Activated CD4-positive, alpha-beta T cell treated with anti-CD3 and anti-CD28 coated beads for 36 hours (primary cell): ENCODE measurements around the gene RASGEF1B. TPM values are rescaled to one million over a fixed set of nuclear protein-coding genes. Genes with fewer than 3 reads are reported as not detected.

Experiments used
- ATAC-seq: fragments of 200-7000 bp; cut with Tn5 transposase; one replicate; pipeline ENCODE4 v1.10.0; 2021; ENCODE audit warnings: mild to moderate bottlenecking, moderate library complexity
- CTCF ChIA-PET: fragments of 350-600 bp; sonication (Branson Sonifier 250); formaldehyde crosslinking; loops from one replicate; lab custom pipeline; 2021; ENCODE audit warnings: antibody characterized with exemption; lab: Charles Lee
- POLR2A ChIA-PET: fragments of 350-600 bp; sonication (Branson Sonifier 250); formaldehyde crosslinking; loops from one replicate; lab custom pipeline; 2021; ENCODE audit warnings: antibody characterized with exemption, inconsistent platforms; lab: Charles Lee
- DNase-seq: peaks from one replicate; pipeline ENCODE4 v3.0.0-alpha.2; 2020
- H3K27ac Mint-ChIP-seq: one replicate; pipeline ENCODE4 v1.8.0; 2021; ENCODE audit warnings: mixed read lengths
- H3K27me3 Mint-ChIP-seq: one replicate; pipeline ENCODE4 v1.8.0; 2021; ENCODE audit warnings: mixed read lengths
- H3K36me3 Mint-ChIP-seq: one replicate; pipeline ENCODE4 v1.8.0; 2021; ENCODE audit warnings: low read depth, mixed read lengths
- H3K4me1 Mint-ChIP-seq: one replicate; pipeline ENCODE4 v1.8.0; 2021; ENCODE audit warnings: mixed read lengths
- H3K4me3 Mint-ChIP-seq: one replicate; pipeline ENCODE4 v1.8.0; 2021; ENCODE audit warnings: mild to moderate bottlenecking, moderate library complexity, mixed read lengths
- H3K9me3 Mint-ChIP-seq: one replicate; pipeline ENCODE4 v1.8.0; 2021; ENCODE audit warnings: low read depth, mixed read lengths
- intact Hi-C, 2 experiments: fragments of 100-400 bp; cut with DNase I in 1 of 2; cut with micrococcal nuclease in 1 of 2; formaldehyde crosslinking; loops; one replicate each; pipeline versions ENCODE4 v1.14.2 to v1.15.1; 2022 to 2024; cut with DNase I, micrococcal nuclease
- total RNA-seq, 2 experiments: library from RNA; stranded (reverse); gene quantifications; one replicate each; pipeline ENCODE4 v1.2.3, GENCODE V29; 2021

Gene RASGEF1B
- total RNA-seq, 2 experiments from 2014 or later, result 3.4 to 4.0 TPM

DNA sequence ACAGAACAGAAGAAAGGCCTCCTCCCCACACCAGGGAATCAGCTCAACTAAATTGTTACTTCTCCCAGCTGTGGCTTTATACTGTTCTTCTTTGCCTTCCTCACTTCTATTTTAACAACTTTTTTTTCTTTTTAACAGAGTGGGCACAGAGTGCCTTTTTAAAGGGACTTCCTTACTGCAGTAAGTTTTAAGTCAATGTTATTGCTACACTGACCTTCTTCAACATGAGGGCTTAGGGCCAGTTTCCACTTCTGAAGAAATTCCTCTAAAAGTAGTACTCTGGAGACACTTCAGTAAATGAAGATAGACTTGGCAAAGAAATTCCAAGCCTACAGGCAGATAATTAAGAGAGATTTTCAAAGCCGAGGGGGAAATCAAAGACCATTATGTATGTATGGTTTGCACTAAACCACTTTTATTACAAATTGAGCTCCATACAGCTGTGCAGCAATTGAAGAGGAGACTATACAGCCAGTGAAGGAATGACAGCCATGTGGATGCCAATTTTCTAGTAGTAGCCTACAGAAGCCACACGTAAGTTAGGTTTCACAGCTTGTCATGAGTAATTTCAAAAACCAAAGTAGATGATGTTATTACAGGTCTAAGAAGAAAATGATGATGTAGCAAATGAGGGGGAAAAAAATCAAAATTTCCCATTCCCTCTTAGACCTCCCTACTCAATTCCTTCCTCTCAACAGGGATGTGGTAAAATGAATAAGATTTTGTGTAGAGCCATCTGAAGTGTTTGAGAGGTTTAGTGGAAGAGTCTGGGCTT, 36.9 kb upstream of the RASGEF1B start:
- no peaks in the 10 kb centered on the region for H3K9me3 Mint-ChIP-seq
- H3K27ac Mint-ChIP-seq, result no peak overlapping the region
- no peak overlapping the region for H3K4me3 Mint-ChIP-seq
- ChIA-PET POLR2A (interaction anchor here (0.6 kb wide), 1 partner anchor 174 kb away, joined by 5 read pairs; no protein-coding TSS in a partner anchor), CTCF (interaction anchor here (1.0 to 1.3 kb wide), 2 partner anchors 12 to 18 kb away, joined by 3 to 4 read pairs; no protein-coding TSS in a partner anchor)
- peaks cover 2% of the 10 kb centered on the region for H3K27me3 Mint-ChIP-seq
- H3K4me1 Mint-ChIP-seq, result peaks cover 48% of the 10 kb centered on the region
- intact Hi-C loops, result loop anchor here (5.0 kb wide), 2 partner anchors 36 to 319 kb away; partner anchors contain the start of gene RASGEF1B (in 1 of the 2)
- ATAC-seq (peak; percentile 39), DNase-seq (no peak)
- no peaks in the 10 kb centered on the region for H3K36me3 Mint-ChIP-seq

DNA sequence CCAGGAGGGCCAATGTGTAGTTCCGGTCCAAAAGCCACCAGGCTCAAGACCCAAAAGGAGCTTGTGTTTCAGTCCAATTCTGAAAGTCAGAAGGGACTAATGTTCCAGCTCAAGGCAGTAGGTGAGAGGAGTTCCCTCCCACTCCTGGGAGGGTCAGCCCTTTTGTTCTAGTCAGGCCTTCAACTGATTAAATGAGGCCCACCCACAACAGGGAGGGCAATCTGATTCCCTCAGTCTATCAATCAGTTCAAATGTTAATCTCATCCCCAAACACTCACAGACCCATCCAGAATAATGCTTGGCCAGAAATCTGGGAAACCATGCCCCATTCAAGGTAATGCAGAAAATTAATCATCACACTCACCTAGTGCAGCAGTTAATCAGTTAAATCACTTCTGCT, 35.8 kb upstream of the RASGEF1B start:
- DNase-seq, result no peak
- H3K36me3 Mint-ChIP-seq, result no peaks in the 10 kb centered on the region
- H3K27ac Mint-ChIP-seq, result no peak overlapping the region
- intact Hi-C loops, result loop anchor here (5.0 kb wide), 2 partner anchors 35 to 320 kb away; partner anchors contain the start of gene RASGEF1B (in 1 of the 2)
- ChIA-PET POLR2A (no interaction called here), CTCF (interaction anchor here (1.1 kb wide), 1 partner anchor 36 kb away, joined by 3 read pairs; the partner anchor contains the start of gene RASGEF1B)
- peaks cover 2% of the 10 kb centered on the region for H3K27me3 Mint-ChIP-seq
- H3K9me3 Mint-ChIP-seq, result no peaks in the 10 kb centered on the region
- H3K4me3 Mint-ChIP-seq, result no peak overlapping the region
- ATAC-seq, result no peak
- peaks cover 40% of the 10 kb centered on the region for H3K4me1 Mint-ChIP-seq

DNA sequence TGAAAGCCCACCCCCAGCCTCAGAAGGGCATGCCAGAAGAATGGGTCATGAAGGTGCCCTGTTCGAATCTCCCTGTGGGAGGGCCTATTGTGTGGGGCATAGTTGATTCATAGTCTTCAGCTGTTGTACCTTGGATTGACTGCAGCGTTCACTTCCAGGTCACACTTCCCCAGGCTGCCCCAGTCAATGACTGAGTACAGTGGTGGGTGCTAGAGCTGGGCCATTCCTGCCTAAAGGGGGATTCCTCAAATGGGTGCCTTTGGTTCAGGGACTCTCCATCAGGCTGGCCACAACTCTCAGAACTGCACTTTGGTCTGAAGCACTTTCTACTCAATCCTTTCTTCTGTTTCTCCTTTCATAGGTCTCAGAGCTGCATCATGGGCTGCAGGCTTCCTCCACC, 35.0 kb upstream of the RASGEF1B start:
- POLR2A ChIA-PET, result no interaction called here

DNA sequence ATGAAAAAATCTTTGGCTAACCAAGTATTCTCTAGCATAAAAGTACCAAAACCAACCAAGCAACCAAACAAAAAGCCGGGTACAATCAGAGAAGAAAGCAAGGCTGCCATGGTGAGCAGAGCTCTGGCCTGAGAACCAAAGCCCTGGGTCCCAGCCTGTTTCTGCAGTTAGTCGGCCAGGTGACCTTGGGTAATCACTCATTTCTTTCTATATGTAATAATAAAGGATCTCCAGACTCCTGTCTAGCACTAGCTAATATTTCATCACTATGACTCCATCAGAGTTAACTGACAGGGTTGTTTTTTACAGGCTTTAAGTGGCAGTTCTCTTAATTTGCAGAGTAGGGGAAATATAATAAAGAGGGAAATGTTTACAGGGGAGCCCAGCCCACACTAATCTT, 34.0 kb upstream of the RASGEF1B start:
- ChIA-PET POLR2A (interaction anchor here (0.6 kb wide), 1 partner anchor 13 kb away, joined by 3 read pairs; no protein-coding TSS in a partner anchor), CTCF (interaction anchor here (1.2 kb wide), 1 partner anchor 35 kb away, joined by 4 read pairs; no protein-coding TSS in a partner anchor)
- Mint-ChIP-seq H3K4me3 (peak overlapping the region; percentile 18), H3K27ac (no peak overlapping the region), H3K27me3 (no peaks in the 10 kb centered on the region), H3K4me1 (peaks cover 40% of the 10 kb centered on the region), H3K36me3 (no peaks in the 10 kb centered on the region), H3K9me3 (no peaks in the 10 kb centered on the region)
- ATAC-seq, result no peak
- no peak for DNase-seq
- intact Hi-C loops, result loop anchor here (1.0 to 5.0 kb wide), 4 partner anchors 11 to 322 kb away; partner anchors contain the start of gene RASGEF1B (in 1 of the 2)

More for the DNA sequence above, 35.0 kb upstream of the RASGEF1B start:
- DNase-seq (peak; percentile 21), ATAC-seq (peak; percentile 14)
- Mint-ChIP-seq H3K27ac (no peak overlapping the region), H3K4me3 (no peak overlapping the region), H3K9me3 (no peaks in the 10 kb centered on the region), H3K4me1 (peaks cover 40% of the 10 kb centered on the region), H3K27me3 (no peaks in the 10 kb centered on the region), H3K36me3 (no peaks in the 10 kb centered on the region)
- intact Hi-C loops, result loop anchor here (5.0 kb wide), 2 partner anchors 34 to 321 kb away; partner anchors contain the start of gene RASGEF1B (in 1 of the 2)
- CTCF ChIA-PET, result interaction anchor here (1.1 kb wide), 1 partner anchor 35 kb away, joined by 3 read pairs; the partner anchor contains the start of gene RASGEF1B

DNA sequence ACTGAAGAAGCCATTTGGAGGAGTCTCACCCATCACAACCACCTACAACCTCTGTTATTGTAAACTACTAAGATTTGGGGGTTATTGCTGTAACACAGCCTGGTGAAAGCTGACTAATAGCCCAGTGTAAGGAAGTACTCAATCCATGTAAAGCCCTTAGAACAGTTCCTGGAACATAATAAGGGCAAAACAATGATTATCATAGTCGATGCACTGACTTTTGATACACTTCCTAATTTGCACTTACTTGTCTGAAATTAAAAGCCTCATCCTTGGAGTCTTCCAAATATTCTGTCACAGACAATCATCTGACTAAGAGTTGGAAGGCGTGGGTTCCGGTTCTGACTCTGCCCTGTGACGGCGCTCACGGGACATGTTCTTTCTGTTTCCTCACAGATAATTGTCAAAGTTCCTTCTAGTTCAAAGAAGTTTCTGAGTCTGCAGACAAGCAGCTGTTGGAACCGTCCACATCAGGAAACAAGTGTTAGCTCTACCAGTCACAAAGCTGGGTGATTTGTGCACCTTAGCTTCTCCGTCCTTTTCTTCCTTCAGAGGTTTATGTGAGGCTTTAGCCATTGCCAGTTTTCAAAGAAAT, 33.4 kb upstream of the RASGEF1B start:
- peak overlapping the region; percentile 18 for H3K4me3 Mint-ChIP-seq
- intact Hi-C loops, result loop anchor here (1.0 to 5.0 kb wide), 4 partner anchors 11 to 322 kb away; partner anchors contain the start of gene RASGEF1B (in 1 of the 2)
- H3K36me3 Mint-ChIP-seq, result no peaks in the 10 kb centered on the region
- peak overlapping the region; percentile 35 for H3K27ac Mint-ChIP-seq
- ATAC-seq (peak; percentile 80), DNase-seq (peak; percentile 83)
- POLR2A ChIA-PET, result interaction anchor here (0.6 kb wide), 1 partner anchor 13 kb away, joined by 3 read pairs; no protein-coding TSS in a partner anchor
- H3K9me3 Mint-ChIP-seq, result no peaks in the 10 kb centered on the region
- no peaks in the 10 kb centered on the region for H3K27me3 Mint-ChIP-seq
- CTCF ChIA-PET, result interaction anchor here (0.7 to 1.2 kb wide), 2 partner anchors 34 to 415 kb away, joined by 3 to 4 read pairs; no protein-coding TSS in a partner anchor
- H3K4me1 Mint-ChIP-seq, result peaks cover 40% of the 10 kb centered on the region

DNA sequence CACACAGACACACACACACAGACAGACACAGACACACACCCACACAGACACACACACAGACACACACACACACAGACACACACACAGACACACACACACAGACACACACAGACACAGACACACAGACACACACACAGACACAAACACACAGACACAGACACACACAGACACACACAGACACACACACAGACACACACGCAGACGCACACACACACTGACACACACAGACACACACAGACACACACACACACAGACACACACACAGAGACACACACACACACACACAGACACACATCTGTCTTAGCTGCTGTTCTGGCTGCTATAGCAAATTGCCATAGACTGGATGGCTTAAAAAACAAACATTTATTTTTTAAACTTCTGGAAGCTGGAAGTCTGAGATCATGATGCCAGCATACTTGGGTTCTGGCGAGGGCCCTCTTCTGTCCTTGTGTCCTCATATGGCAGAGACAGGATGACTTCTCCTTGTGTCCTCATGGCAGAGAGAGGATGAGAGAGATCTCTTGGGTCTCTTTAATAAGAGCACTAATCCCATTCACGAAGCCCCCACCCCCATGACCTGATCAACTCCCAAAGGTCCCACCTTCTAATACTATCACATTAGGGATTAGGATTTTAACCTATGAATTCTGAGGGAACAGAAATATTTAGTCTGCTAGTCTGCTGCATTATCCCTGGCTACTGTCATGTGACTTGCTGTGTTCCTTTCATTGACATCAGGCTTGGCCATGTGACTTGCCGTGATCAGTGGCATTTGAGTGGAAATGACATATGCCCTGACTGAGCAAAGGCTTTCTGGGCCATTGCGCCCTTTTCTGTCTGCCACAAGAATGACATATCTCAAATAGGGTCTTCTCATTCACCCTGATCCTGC, 32.7 kb upstream of the RASGEF1B start:
- Mint-ChIP-seq H3K4me1 (peaks cover 42% of the 10 kb centered on the region), H3K27me3 (no peaks in the 10 kb centered on the region), H3K36me3 (no peaks in the 10 kb centered on the region), H3K4me3 (peak overlapping the region; percentile 18), H3K27ac (peak overlapping the region; percentile 42), H3K9me3 (no peaks in the 10 kb centered on the region)
- ATAC-seq (peak; percentile 30), DNase-seq (peak; percentile 29)
- POLR2A ChIA-PET, result no interaction called here
- CTCF ChIA-PET, result interaction anchor here (0.7 to 2.1 kb wide), 2 partner anchors 16 to 414 kb away, joined by 3 to 4 read pairs; no protein-coding TSS in a partner anchor
- intact Hi-C loops, result loop anchor here (1.0 to 5.0 kb wide), 4 partner anchors 10 to 323 kb away; partner anchors contain the start of gene RASGEF1B (in 1 of the 2)

DNA sequence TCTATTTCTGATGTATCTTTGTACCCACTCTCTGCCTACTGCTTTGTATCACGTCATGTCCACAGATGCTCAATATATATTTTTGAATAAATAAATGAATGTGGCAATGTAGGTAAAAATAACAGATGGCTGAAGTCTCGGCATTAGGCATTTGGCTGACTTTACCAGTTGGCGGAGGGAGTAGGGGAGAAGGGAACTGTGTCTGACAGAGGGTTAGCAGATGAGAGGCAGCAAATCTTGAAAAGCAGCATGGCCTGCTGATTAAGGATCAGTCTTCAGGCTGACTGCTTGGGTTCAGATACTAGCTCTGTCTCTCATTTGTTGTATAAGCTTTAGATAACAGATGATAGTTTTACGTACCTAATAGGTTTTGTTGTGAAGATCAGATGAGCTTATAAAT, 31.9 kb upstream of the RASGEF1B start:
- H3K9me3 Mint-ChIP-seq, result no peaks in the 10 kb centered on the region
- no peak overlapping the region for H3K27ac Mint-ChIP-seq
- no peaks in the 10 kb centered on the region for H3K27me3 Mint-ChIP-seq
- DNase-seq, result no peak
- H3K4me3 Mint-ChIP-seq, result no peak overlapping the region
- CTCF ChIA-PET, result interaction anchor here (1.0 to 2.1 kb wide), 2 partner anchors 11 to 15 kb away, joined by 4 to 5 read pairs; no protein-coding TSS in a partner anchor
- POLR2A ChIA-PET, result interaction anchor here (0.6 kb wide), 1 partner anchor 325 kb away, joined by 4 read pairs; no protein-coding TSS in a partner anchor
- H3K36me3 Mint-ChIP-seq, result no peaks in the 10 kb centered on the region
- peaks cover 35% of the 10 kb centered on the region for H3K4me1 Mint-ChIP-seq
- intact Hi-C loops, result no loop called here
- ATAC-seq, result no peak

DNA sequence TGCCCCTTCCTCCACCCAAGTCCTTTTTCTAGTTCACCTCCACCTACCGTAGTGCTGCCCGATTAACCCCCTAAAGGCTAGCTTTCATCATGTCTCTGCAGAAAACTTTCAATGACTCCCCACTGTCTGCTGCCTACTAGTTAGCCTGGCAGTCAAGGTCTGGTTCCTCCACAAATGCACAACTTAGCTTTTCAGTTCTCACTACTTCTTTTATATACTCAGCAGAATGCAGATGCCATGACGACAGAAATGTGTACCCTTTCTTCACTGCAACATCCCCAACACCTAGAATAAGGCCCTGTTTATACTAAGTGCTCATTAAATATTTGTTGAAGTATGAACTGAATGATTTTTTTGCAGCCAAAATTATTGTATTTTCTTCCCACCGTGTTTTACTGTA, 30.9 kb upstream of the RASGEF1B start:
- POLR2A ChIA-PET, result interaction anchor here (0.6 kb wide), 1 partner anchor 60 kb away, joined by 3 read pairs; no protein-coding TSS in a partner anchor
- intact Hi-C loops, result no loop called here
- peaks cover 30% of the 10 kb centered on the region for H3K4me1 Mint-ChIP-seq
- H3K27me3 Mint-ChIP-seq, result no peaks in the 10 kb centered on the region
- CTCF ChIA-PET, result interaction anchor here (1.0 to 2.1 kb wide), 3 partner anchors 10 to 29 kb away, joined by 4 to 5 read pairs (median 5); no protein-coding TSS in a partner anchor
- H3K27ac Mint-ChIP-seq, result no peak overlapping the region
- H3K4me3 Mint-ChIP-seq, result no peak overlapping the region
- no peak for DNase-seq
- no peaks in the 10 kb centered on the region for H3K36me3 Mint-ChIP-seq
- no peaks in the 10 kb centered on the region for H3K9me3 Mint-ChIP-seq
- ATAC-seq, result no peak

DNA sequence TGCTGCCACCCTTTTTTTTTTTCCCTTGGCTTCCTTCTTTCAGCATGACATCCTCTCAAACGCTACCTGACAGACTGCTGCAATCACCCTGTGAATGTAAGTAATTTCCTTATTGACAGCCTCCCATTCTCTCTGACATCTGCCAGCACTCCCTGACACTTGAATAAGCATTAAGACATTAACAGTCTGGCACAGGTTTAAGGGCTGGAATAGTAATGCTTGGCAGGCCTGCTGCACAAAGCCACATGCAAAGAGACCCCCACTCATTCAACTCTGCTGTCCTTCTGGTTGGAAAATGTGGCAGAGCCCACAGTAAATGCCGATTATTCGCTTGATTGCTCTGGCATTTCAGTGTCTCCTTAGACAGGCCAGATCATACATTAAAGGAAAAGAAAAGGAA, 28.1 kb upstream of the RASGEF1B start:
- CTCF ChIA-PET, result interaction anchor here (0.5 to 1.2 kb wide), 3 partner anchors 33 to 159 kb away, joined by 3 read pairs; no protein-coding TSS in a partner anchor
- Mint-ChIP-seq H3K27ac (no peak overlapping the region), H3K27me3 (no peaks in the 10 kb centered on the region), H3K4me3 (no peak overlapping the region), H3K36me3 (peaks cover 4% of the 10 kb centered on the region), H3K9me3 (peaks cover 6% of the 10 kb centered on the region), H3K4me1 (peaks cover 20% of the 10 kb centered on the region)
- intact Hi-C loops, result loop anchor here in 1 of 2 experiments (10.0 kb wide), 1 partner anchor 1315 kb away; no protein-coding TSS in a partner anchor
- no peak for DNase-seq
- POLR2A ChIA-PET, result no interaction called here
- ATAC-seq, result no peak

DNA sequence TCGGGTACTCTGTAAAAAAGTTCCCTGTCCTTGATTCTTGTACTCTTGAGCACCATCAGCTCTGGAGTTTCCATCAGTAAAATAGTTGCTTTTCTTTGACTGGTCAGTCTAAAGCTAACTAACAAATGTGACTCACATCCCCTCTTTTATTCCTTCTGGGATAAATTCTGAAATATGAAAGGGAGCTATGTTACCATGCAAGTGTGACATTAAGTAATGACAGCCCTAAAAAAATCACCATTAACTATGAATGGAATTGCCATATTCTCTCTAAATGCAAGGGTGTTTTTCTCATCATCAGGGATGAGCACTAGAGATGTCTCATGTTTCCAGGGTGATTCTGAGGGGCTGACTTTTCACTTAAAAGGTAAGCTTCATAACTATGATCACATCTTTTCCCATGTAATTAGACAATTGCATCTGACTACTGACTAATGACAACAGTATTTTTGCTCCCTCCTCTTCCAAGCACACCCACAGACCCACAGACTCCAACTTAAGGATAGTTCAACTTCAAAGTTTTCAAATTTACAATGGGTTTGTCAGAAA, 26.9 kb upstream of the RASGEF1B start:
- POLR2A ChIA-PET, result no interaction called here

More for the DNA sequence above, 26.9 kb upstream of the RASGEF1B start:
- DNase-seq (no peak), ATAC-seq (no peak)
- Mint-ChIP-seq H3K36me3 (peaks cover 4% of the 10 kb centered on the region), H3K27ac (no peak overlapping the region), H3K27me3 (no peaks in the 10 kb centered on the region), H3K9me3 (peaks cover 9% of the 10 kb centered on the region), H3K4me3 (no peak overlapping the region), H3K4me1 (peaks cover 21% of the 10 kb centered on the region)
- intact Hi-C loops, result loop anchor here in 1 of 2 experiments (10.0 kb wide), 1 partner anchor 1314 kb away; no protein-coding TSS in a partner anchor
- CTCF ChIA-PET, result interaction anchor here (0.8 kb wide), 1 partner anchor 31 kb away, joined by 3 read pairs; no protein-coding TSS in a partner anchor
